GM11168 (cell line): ENCODE data around the gene CHID1.

ENCODE experiments used
- in situ Hi-C: fragments of 300-500 bp; cut with MboI; formaldehyde crosslinking; loops from one replicate; pipeline ENCODE4 v1.12.0; 2022; ENCODE audit warnings: low sequenced_read_pairs; ENCODE audit not compliant: unreplicated experiment

Gene CHID1

GRCh38 chr11:839875-840617 lies 70.6 kb downstream of the CHID1 start:
- in situ Hi-C loops, result loop anchor here (10.0 kb wide), 1 partner anchor 215 kb away; no protein-coding TSS in a partner anchor

- in situ Hi-C loops, result no loop called here
Measured at GRCh38 chr11:839280-839623, 71.4 kb downstream of the CHID1 start.

GRCh38 chr11:838441-839279 lies 72.0 kb downstream of the CHID1 start:
- in situ Hi-C loops, result no loop called here

- in situ Hi-C loops, result no loop called here
Measured at GRCh38 chr11:837990-838307, 72.7 kb downstream of the CHID1 start.

GRCh38 chr11:837189-837989 lies 73.2 kb downstream of the CHID1 start:
- in situ Hi-C loops, result no loop called here

GRCh38 chr11:836700-837099 lies 73.9 kb downstream of the CHID1 start:
- in situ Hi-C loops, result no loop called here

GRCh38 chr11:836274-836673 lies 74.3 kb downstream of the CHID1 start:
- in situ Hi-C loops, result no loop called here

GRCh38 chr11:834371-835316 lies 76.0 kb downstream of the CHID1 start:
- in situ Hi-C loops, result no loop called here

GRCh38 chr11:833849-834311 lies 76.7 kb downstream of the CHID1 start:
- in situ Hi-C loops, result no loop called here

- in situ Hi-C loops, result no loop called here
Measured at GRCh38 chr11:833114-833791, 77.4 kb downstream of the CHID1 start.

- in situ Hi-C loops, result no loop called here
Measured at GRCh38 chr11:832529-833113, 78.0 kb downstream of the CHID1 start, which contains the start of gene CD151. CD151 (plus strand) TSS chr11:832952; CDS start chr11:836070, 3,118 bp downstream.

GRCh38 chr11:831961-832528 lies 78.6 kb downstream of the CHID1 start:
- in situ Hi-C loops, result no loop called here

GRCh38 chr11:831118-831864 lies 79.3 kb downstream of the CHID1 start:
- in situ Hi-C loops, result no loop called here

GRCh38 chr11:830295-831117 lies 80.1 kb downstream of the CHID1 start:
- in situ Hi-C loops, result no loop called here

- in situ Hi-C loops, result no loop called here
Measured at GRCh38 chr11:829847-830294, 80.7 kb downstream of the CHID1 start.

GRCh38 chr11:829176-829846 lies 81.3 kb downstream of the CHID1 start:
- in situ Hi-C loops, result no loop called here
